GM12801 (cell line): ENCODE measurements around the gene PLIN3.

Source experiments
- TF ChIP-seq, protein P1 (sequence below): IDR thresholded peaks from one replicate; pipeline ENCODE4 v1.5.1; 2011; ENCODE audit warnings: control low read depth; ENCODE audit not compliant: insufficient read length; ENCODE audit errors: extremely low read depth

The PLIN3 gene

DNA sequence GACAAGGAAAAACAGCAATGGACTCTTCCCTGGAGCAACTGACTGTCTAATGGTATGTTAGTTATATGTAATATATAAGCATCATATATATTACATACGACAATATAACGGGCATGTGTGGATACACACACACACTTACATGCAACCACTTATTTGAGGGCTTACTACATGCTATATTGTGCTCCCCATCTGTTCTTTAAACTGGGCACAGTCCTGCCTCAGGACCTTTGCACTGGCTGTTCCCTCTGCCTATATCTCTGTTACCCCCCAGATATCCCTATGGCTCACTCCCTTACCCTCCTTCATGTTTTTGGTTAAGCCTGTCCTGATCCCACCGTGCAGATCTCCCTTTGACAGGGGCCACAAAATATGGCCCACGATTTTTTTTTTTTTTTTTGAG lies 46.2 kb downstream of the PLIN3 start:
- TF ChIP-seq, protein P1, sequence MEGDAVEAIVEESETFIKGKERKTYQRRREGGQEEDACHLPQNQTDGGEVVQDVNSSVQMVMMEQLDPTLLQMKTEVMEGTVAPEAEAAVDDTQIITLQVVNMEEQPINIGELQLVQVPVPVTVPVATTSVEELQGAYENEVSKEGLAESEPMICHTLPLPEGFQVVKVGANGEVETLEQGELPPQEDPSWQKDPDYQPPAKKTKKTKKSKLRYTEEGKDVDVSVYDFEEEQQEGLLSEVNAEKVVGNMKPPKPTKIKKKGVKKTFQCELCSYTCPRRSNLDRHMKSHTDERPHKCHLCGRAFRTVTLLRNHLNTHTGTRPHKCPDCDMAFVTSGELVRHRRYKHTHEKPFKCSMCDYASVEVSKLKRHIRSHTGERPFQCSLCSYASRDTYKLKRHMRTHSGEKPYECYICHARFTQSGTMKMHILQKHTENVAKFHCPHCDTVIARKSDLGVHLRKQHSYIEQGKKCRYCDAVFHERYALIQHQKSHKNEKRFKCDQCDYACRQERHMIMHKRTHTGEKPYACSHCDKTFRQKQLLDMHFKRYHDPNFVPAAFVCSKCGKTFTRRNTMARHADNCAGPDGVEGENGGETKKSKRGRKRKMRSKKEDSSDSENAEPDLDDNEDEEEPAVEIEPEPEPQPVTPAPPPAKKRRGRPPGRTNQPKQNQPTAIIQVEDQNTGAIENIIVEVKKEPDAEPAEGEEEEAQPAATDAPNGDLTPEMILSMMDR, result no peak

DNA sequence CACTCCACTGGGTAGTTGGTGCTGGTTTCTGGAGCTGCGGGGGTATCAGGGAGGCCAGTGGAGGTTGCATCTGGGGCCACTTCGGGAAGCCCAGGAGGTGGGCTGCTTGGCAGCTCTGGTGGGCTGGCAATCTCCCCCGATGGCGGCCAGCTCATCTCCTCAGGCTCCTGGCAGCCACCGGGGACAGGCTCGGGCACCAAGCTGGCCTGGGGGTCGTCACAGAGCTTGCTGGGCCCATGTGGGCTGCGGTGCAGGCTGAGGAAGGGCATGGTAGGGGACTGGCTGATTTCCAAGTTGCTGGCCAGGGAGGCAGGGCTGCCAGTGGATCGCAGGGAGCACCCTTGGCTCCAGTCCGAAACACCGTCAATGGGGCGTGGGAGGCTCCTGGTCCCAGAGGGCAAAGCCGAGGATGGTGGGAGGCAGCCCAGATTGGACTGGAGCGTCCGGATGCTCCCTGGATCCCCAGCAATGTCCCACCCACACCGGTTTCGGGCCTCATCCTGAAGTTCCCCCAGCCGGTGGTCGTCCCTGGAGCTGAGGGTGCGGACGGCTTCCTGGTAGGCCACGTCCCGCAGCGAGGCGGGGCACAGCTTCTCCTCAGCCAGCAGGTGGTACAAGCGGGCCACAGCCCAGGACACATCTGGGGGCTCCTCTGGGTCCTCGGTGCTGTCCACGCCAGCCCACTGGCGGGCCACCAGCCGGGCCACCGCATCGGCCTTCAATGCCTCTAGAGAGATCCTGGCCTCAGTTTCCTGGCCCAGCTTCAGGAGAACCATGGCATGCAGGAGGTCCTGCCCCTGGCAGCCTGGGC lies 49.8 kb downstream of the PLIN3 start:
- TF ChIP-seq, protein P1, result no peak

DNA sequence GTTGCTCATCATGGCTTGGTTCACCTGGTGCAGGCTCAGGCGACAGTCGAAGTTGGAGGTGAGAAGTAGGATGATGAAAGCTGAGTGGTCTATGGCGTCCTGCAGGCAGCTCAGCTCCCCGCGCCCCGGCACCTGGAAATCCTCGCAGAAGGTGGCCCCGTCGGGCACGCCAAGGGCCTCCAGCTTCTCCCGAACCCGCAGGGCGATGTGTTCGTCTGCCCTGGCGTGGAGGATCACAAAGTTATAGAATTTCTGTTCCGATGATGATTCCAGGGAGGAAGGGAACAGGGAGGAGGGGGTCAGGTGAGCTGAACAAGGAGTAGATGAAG lies 50.6 kb downstream of the PLIN3 start:
- TF ChIP-seq, protein P1, result no peak

DNA sequence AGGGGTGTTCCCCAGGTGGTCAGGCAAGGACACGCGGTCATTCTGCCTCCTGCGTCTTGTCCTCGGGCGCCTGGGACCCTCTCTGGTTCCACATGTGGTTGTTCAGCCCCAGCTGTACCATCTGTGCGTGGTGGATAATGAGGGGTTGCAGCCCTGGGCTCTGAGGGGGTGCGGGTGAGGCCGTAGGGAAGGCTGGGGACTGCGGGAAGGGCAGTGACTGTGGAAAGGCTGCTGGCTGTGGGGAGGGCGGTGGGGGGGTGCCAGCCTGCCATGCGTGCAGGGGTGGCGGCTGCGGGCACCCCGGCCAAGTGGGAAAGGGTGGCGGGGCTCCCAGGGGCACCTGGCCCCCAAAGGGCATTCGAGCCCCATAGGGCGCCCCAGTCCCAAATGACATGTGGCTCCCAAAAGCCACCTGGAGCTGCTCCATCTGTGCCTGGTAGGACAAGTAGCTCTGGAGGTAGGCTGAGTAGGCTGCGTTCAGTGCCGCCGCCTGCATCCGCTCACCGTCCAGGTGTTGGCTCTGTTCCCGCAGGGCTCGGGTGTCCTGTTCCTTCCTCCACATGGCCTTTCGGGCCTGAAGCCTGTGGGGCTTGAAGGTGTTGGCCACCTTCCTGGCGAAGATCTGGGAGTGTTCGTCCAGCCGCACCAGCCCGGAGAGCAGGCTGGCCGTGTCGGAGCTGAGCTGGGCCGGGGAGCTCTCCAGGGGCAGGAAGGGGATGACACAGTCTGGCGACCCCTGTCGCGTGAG lies 51.1 kb downstream of the PLIN3 start:
- TF ChIP-seq, protein P1, result no peak

DNA sequence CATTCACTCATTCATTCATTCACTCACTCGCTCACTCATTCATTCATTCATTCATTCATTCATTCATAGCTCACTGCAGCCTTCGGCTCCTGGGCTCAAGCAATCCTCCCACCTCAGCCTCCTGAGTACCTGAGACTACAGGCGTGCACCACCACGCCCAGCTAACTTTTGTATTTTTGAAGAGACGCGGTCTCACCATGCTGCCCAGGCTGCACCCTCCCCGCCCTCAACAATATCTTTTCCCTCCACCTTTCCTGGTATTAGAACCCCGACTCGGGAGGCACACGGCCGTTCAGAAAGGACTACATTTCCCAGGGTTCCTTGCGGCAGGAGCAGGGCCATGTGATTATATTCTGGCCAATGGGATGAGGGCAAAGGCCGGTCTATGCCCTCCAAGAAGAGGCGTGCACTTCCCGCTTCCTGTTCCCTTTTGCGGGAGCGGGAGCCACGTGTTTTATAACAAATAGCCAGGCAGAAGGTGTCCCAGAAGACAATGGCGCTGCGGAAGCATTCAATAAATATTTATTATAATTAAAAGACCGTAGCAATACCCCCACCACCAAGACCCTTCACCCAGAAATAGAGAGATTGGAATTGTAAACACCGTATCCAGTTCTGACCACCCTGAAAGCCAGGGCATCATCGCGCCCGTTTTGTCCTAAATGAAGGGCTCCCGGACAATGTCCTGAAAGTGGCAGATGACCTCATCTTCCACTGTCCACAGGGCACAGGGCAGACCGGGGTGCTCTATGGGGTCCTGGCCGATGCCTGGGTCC lies 51.9 kb downstream of the PLIN3 start:
- TF ChIP-seq, protein P1, result no peak

DNA sequence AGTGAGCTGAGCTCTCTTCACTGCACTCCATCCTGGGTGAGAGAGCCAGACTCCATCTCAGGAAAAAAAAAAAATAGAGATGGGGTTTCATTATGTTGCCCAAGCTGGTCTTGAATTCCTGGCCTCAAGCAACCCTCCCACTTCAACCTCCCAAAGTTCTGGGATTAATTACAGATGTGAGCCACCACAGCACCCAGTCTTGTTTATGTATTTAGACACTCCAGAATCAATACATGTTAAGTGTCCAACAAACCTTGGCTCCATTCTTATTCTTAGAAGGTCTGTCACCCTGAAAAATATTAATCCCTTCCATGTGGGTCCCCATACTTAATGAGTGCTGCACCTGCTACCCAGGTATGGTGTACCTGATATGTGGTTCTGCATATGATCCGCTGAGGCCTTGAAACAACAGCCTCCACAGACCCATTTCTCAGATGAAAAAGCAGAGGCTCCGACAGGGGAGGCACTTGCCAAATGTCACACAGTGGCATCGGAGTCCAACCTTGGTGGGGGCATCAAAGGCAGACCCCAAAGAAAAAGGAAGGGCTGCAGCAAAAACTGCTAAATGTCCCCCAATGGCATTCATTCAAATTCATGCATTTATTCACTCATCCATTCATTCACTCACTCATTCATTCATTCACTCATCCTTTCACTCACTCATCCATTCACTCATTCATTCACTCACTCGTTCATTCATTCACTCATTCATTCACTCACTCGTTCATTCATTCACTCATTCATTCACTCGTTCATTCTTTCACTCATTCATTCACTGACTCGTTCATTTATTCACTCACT lies 52.6 kb downstream of the PLIN3 start:
- TF ChIP-seq, protein P1, result no peak
